GM04504 (cell line): Measurements from ENCODE around the gene RIPOR3.
"Not testable (repeated sequence)": the region's sequence is repeated elsewhere in the genome, so short reads cannot be mapped to it uniquely, and the experiment has no call there.

Experiments
- DNase-seq: peaks from one replicate; pipeline ENCODE4 v3.0.0-alpha.2; 2012; ENCODE audit warnings: low read depth

The RIPOR3 gene

GRCh38 chr20:50551288-50551687 lies 140.1 kb downstream of the RIPOR3 start:
- DNase-seq: no peak

- no peak for DNase-seq
Observed at GRCh38 chr20:50550531-50550930, 140.8 kb downstream of the RIPOR3 start.

GRCh38 chr20:50548396-50548795 lies 142.9 kb downstream of the RIPOR3 start:
- no peak for DNase-seq

- DNase-seq: no peak
Observed at GRCh38 chr20:50547964-50548363, 143.4 kb downstream of the RIPOR3 start.

- no peak for DNase-seq
Observed at GRCh38 chr20:50546729-50547314, 144.5 kb downstream of the RIPOR3 start.

GRCh38 chr20:50545126-50545525 lies 146.2 kb downstream of the RIPOR3 start:
- DNase-seq: no peak

- no peak for DNase-seq
Observed at GRCh38 chr20:50543326-50543725, 148.0 kb downstream of the RIPOR3 start.

- DNase-seq: no peak
Observed at GRCh38 chr20:50541606-50542041, 149.7 kb downstream of the RIPOR3 start.

GRCh38 chr20:50540620-50541605 lies 150.4 kb downstream of the RIPOR3 start:
- DNase-seq: no peak

- not testable (repeated sequence) for DNase-seq
Observed at GRCh38 chr20:50539798-50540197, 151.5 kb downstream of the RIPOR3 start.

GRCh38 chr20:50538276-50538675 lies 153.1 kb downstream of the RIPOR3 start:
- no peak for DNase-seq

GRCh38 chr20:50537546-50538201 lies 153.7 kb downstream of the RIPOR3 start:
- no peak for DNase-seq

- DNase-seq: no peak
Observed at GRCh38 chr20:50536333-50536732, 155.0 kb downstream of the RIPOR3 start.
